HepG2 (cell line): ENCODE measurements around the gene IKZF5. TPM values are rescaled to one million over a fixed set of nuclear protein-coding genes. Genes with fewer than 3 reads are reported as not detected.
A peak's percentile ranks its signal among the peaks of the same experiment; 100 is the strongest.

ENCODE experiments used
- ATAC-seq: fragments of 200-7000 bp; cut with Tn5 transposase; 3 replicates; pipeline ENCODE4 v1.9.1; 2020; ENCODE audit warnings: mild to moderate bottlenecking, moderate library complexity
- BruUV-seq: library from RNA; stranded (reverse); fragments of 400-500 nt; replicated peaks from 2 replicates; lab custom pipeline; 2021; lab: Mats Ljungman, UMichigan
- CTCF ChIA-PET: fragments of 300-600 bp; formaldehyde crosslinking; extraction: SDS; loops from one replicate; lab custom pipeline; 2021; ENCODE audit warnings: low total read pairs, inconsistent platforms, low intra/inter-chr PET ratio; lab: Yijun Ruan, JAX
- POLR2A ChIA-PET: fragments of 350-600 bp; sonication (Branson Sonifier 250); formaldehyde crosslinking; loops from one replicate; lab custom pipeline; 2020; ENCODE audit warnings: antibody characterized with exemption, inconsistent platforms; lab: Yijun Ruan, JAX
- DNase-seq: peaks from one replicate; pipeline ENCODE4 v3.0.0-alpha.2; 2015; ENCODE audit warnings: low spot score
- FAIRE-seq: peaks from 3 replicates; lab custom pipeline; 2011; peaks lifted over from hg19 to GRCh38; lab: Jason Lieb, UNC
- H2AFZ ChIP-seq: one replicate; pipeline ENCODE4 v1.6.1; 2011; ENCODE audit warnings: low read length, inconsistent platforms
- H3K27ac ChIP-seq: fragments of 300-600 bp; 3 replicates; pipeline ENCODE4 v1.8.0; 2011; ENCODE audit warnings: mixed run types, mild to moderate bottlenecking, mixed read lengths, low read length, inconsistent platforms; ENCODE audit not compliant: insufficient read depth; ENCODE audit errors: extremely low read length
- H3K27me3 ChIP-seq, 2 experiments: fragments of 200-600 bp in 1 of 2; 2 replicates in 1 of 2; 3 replicates in 1 of 2; pipeline versions ENCODE4 v1.6.0 to v1.8.0; 2011; ENCODE audit warnings: low read length in 2 of 2, mild to moderate bottlenecking in 2 of 2, moderate library complexity in 2 of 2, inconsistent platforms in 1 of 2; ENCODE audit not compliant: insufficient read depth in 2 of 2, control insufficient read depth in 1 of 2
- H3K36me3 ChIP-seq, 2 experiments: fragments of 200-600 bp in 1 of 2; replicated peaks in 1 of 2; 2 replicates in 1 of 2; 3 replicates in 1 of 2; pipeline versions ENCODE4 v1.5.1 to v1.8.0; 2011; ENCODE audit warnings: low read length in 2 of 2, inconsistent platforms in 1 of 2; ENCODE audit not compliant: insufficient read depth in 2 of 2, control insufficient read depth in 1 of 2
- H3K4me1 ChIP-seq: 2 replicates; pipeline ENCODE4 v1.5.1; 2012; ENCODE audit warnings: low read length, inconsistent platforms; ENCODE audit not compliant: insufficient read depth
- H3K4me2 ChIP-seq: 2 replicates; pipeline ENCODE4 v1.6.0; 2011; ENCODE audit warnings: low read depth, low read length, inconsistent platforms
- H3K4me3 ChIP-seq, 3 experiments: fragments of 200-600 bp in 1 of 3; sonication (generic), shearing (Covaris generic) in 1 of 3; replicated peaks in 1 of 3; 2 replicates each; pipeline ENCODE4 v1.5.1; 2011 to 2016; ENCODE audit warnings: low read length in 3 of 3, inconsistent platforms in 2 of 3, low read depth in 2 of 3, mild to moderate bottlenecking in 2 of 3, control low read depth in 1 of 3, mixed read lengths in 1 of 3; ENCODE audit not compliant: insufficient read depth in 1 of 3
- H3K79me2 ChIP-seq: one replicate; pipeline ENCODE4 v1.6.1; 2011; ENCODE audit warnings: low read length, inconsistent platforms; ENCODE audit not compliant: insufficient read depth
- H3K9ac ChIP-seq: 2 replicates; pipeline ENCODE4 v1.6.0; 2011; ENCODE audit warnings: mild to moderate bottlenecking, low read depth, low read length, inconsistent platforms; ENCODE audit not compliant: insufficient read depth
- H3K9me3 ChIP-seq: 2 replicates; pipeline ENCODE4 v1.5.1; 2012; ENCODE audit warnings: mild to moderate bottlenecking, low read length
- H4K20me1 ChIP-seq: 2 replicates; pipeline ENCODE4 v1.6.0; 2011; ENCODE audit warnings: inconsistent platforms, mild to moderate bottlenecking, low read length, moderate library complexity; ENCODE audit not compliant: insufficient read depth
- ATF7 ChIP-seq, 2 experiments: fragments of 450-650 bp in 1 of 2; sonication (generic) in 1 of 2; formaldehyde crosslinking in 1 of 2; IDR thresholded peaks; 2 replicates each; pipeline versions ENCODE4 v1.4.0 to v1.6.1; 2016 to 2020; ENCODE audit warnings: antibody characterized with exemption in 1 of 2, mild to moderate bottlenecking in 1 of 2, missing genetic modification reagents in 1 of 2
- PAF1 ChIP-seq: IDR thresholded peaks from 2 replicates; pipeline ENCODE4 v1.6.1; 2016; ENCODE audit warnings: missing genetic modification reagents, missing compliant biosample characterization
- PAX8 ChIP-seq: sonication (generic); formaldehyde crosslinking; IDR thresholded peaks from 2 replicates; pipeline ENCODE4 v1.8.0; 2022; ENCODE audit warnings: mild to moderate bottlenecking, missing genetic modification reagents, borderline replicate concordance
- ZNF10 ChIP-seq: sonication (generic); formaldehyde crosslinking; IDR thresholded peaks from 2 replicates; pipeline ENCODE4 v1.4.0; 2020; ENCODE audit warnings: mild to moderate bottlenecking, low read depth, missing genetic modification reagents, borderline replicate concordance
- WGBS: methylation state at CpG from one replicate; pipeline ENCODE4 v1.1.6; 2017; ENCODE audit warnings: low lambda C conversion rate; 5-methylcytosine and 5-hydroxymethylcytosine counted together
- in situ Hi-C: cut with HindIII; loops from 2 replicates; pipeline ENCODE4 v1.10.0; 2017; ENCODE audit warnings: low pct_unique_long_range_greater_than_20kb; ENCODE audit not compliant: extremely low pct_ligation_motif_present
- intact Hi-C: fragments of 100-400 bp; cut with micrococcal nuclease; formaldehyde crosslinking; loops from one replicate; pipeline ENCODE4 v1.10.0; 2022; ENCODE audit not compliant: unreplicated experiment
- polyA plus RNA-seq, 8 experiments: library from polyadenylated mRNA; depleted of rRNA in 3 of 8; stranded (reverse) in 7 of 8; unstranded in 1 of 8; fragments of >200 nt; fragmentation: Illumina TruSeq in 4 of 8; extraction: Trizol in 4 of 8; gene quantifications; 2 replicates each; pipeline versions ENCODE4 v1.2.1 to v1.2.3, GENCODE V29; 2011 to 2016; ENCODE audit warnings: low read depth in 4 of 8, missing spikeins in 1 of 8, mixed read lengths in 1 of 8; ENCODE audit not compliant: insufficient read depth in 1 of 8
- total RNA-seq, 5 experiments: library from RNA; depleted of rRNA; stranded (reverse); fragments of >200 nt; fragmentation: Illumina TruSeq; extraction: Trizol; gene quantifications; 2 replicates each; pipeline ENCODE4 v1.2.3, GENCODE V29; 2016; ENCODE audit warnings: low read depth in 1 of 5
- TF ChIP-seq, protein P1 (sequence below): IDR thresholded peaks from 2 replicates; pipeline ENCODE4 v1.6.1; 2016; ENCODE audit warnings: low read depth, missing genetic modification reagents, missing compliant biosample characterization
- TF ChIP-seq, protein P2 (sequence below): sonication (generic); formaldehyde crosslinking; IDR thresholded peaks from 2 replicates; pipeline ENCODE4 v1.4.0; 2020; ENCODE audit warnings: missing genetic modification reagents

IKZF5 gene
- total and polyA plus RNA-seq, 2 of the 13 experiments (the other 11 are each of a cell fraction or from before 2014, with no cell fraction given): 3.7 to 12.0 TPM

- TF ChIP-seq, protein P1, sequence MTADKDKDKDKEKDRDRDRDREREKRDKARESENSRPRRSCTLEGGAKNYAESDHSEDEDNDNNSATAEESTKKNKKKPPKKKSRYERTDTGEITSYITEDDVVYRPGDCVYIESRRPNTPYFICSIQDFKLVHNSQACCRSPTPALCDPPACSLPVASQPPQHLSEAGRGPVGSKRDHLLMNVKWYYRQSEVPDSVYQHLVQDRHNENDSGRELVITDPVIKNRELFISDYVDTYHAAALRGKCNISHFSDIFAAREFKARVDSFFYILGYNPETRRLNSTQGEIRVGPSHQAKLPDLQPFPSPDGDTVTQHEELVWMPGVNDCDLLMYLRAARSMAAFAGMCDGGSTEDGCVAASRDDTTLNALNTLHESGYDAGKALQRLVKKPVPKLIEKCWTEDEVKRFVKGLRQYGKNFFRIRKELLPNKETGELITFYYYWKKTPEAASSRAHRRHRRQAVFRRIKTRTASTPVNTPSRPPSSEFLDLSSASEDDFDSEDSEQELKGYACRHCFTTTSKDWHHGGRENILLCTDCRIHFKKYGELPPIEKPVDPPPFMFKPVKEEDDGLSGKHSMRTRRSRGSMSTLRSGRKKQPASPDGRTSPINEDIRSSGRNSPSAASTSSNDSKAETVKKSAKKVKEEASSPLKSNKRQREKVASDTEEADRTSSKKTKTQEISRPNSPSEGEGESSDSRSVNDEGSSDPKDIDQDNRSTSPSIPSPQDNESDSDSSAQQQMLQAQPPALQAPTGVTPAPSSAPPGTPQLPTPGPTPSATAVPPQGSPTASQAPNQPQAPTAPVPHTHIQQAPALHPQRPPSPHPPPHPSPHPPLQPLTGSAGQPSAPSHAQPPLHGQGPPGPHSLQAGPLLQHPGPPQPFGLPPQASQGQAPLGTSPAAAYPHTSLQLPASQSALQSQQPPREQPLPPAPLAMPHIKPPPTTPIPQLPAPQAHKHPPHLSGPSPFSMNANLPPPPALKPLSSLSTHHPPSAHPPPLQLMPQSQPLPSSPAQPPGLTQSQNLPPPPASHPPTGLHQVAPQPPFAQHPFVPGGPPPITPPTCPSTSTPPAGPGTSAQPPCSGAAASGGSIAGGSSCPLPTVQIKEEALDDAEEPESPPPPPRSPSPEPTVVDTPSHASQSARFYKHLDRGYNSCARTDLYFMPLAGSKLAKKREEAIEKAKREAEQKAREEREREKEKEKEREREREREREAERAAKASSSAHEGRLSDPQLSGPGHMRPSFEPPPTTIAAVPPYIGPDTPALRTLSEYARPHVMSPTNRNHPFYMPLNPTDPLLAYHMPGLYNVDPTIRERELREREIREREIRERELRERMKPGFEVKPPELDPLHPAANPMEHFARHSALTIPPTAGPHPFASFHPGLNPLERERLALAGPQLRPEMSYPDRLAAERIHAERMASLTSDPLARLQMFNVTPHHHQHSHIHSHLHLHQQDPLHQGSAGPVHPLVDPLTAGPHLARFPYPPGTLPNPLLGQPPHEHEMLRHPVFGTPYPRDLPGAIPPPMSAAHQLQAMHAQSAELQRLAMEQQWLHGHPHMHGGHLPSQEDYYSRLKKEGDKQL: no peak
- no peak for TF ChIP-seq PAF1 (CRISPR knock-in tag)
- peak; percentile 48; the same call in 1 of the 2 replicates for TF ChIP-seq PAX8
- TF ChIP-seq ZNF10 (CRISPR knock-in tag): no peak
Measured at GRCh38 chr10:122980209-122981065, 28.2 kb downstream of the IKZF5 start, which contains the start of gene PSTK (continued).

DNA sequence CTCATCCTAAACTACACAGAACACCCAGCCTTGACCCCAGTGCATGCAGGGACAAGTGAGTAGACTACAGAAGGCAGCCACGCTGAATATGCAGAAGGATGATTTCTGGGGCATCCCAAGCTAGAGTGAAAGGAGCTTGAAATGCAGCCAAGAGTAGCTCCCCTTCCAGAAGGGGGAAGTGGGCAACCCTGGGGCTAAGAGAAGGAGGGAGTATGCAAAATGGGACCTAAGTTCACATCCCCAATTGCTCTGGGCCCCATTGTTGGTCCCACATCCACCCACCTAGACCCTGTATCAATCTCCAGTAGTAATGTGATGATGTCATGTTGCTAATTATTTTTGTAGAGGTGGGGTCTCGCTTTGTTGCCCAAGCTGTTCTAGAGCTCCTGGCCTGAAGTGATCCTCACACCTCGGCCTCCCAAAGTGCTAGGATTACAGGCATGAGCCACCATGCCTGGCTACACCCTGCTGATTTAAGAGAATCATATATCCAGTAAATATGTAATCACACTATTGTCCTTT, 34.0 kb downstream of the IKZF5 start:
- POLR2A ChIA-PET: no interaction called here
- DNase-seq (no peak), FAIRE-seq (no peak), ATAC-seq (no peak)
- WGBS: 63% methylated on average over 3 of the region's 3 CpGs
- Histone ChIP-seq H3K36me3 (no peaks in the 10 kb centered on the region), H4K20me1 (no peaks in the 10 kb centered on the region), H3K4me3 (no peak overlapping the region), H3K4me2 (no peak overlapping the region), H2AFZ (no peak overlapping the region), H3K9me3 (no peaks in the 10 kb centered on the region), H3K9ac (no peak overlapping the region), H3K79me2 (no peaks in the 10 kb centered on the region), H3K27ac (no peak overlapping the region), H3K27me3 (no peaks in the 10 kb centered on the region), H3K4me1 (peaks cover 27% of the 10 kb centered on the region)
- TF ChIP-seq, protein P2, sequence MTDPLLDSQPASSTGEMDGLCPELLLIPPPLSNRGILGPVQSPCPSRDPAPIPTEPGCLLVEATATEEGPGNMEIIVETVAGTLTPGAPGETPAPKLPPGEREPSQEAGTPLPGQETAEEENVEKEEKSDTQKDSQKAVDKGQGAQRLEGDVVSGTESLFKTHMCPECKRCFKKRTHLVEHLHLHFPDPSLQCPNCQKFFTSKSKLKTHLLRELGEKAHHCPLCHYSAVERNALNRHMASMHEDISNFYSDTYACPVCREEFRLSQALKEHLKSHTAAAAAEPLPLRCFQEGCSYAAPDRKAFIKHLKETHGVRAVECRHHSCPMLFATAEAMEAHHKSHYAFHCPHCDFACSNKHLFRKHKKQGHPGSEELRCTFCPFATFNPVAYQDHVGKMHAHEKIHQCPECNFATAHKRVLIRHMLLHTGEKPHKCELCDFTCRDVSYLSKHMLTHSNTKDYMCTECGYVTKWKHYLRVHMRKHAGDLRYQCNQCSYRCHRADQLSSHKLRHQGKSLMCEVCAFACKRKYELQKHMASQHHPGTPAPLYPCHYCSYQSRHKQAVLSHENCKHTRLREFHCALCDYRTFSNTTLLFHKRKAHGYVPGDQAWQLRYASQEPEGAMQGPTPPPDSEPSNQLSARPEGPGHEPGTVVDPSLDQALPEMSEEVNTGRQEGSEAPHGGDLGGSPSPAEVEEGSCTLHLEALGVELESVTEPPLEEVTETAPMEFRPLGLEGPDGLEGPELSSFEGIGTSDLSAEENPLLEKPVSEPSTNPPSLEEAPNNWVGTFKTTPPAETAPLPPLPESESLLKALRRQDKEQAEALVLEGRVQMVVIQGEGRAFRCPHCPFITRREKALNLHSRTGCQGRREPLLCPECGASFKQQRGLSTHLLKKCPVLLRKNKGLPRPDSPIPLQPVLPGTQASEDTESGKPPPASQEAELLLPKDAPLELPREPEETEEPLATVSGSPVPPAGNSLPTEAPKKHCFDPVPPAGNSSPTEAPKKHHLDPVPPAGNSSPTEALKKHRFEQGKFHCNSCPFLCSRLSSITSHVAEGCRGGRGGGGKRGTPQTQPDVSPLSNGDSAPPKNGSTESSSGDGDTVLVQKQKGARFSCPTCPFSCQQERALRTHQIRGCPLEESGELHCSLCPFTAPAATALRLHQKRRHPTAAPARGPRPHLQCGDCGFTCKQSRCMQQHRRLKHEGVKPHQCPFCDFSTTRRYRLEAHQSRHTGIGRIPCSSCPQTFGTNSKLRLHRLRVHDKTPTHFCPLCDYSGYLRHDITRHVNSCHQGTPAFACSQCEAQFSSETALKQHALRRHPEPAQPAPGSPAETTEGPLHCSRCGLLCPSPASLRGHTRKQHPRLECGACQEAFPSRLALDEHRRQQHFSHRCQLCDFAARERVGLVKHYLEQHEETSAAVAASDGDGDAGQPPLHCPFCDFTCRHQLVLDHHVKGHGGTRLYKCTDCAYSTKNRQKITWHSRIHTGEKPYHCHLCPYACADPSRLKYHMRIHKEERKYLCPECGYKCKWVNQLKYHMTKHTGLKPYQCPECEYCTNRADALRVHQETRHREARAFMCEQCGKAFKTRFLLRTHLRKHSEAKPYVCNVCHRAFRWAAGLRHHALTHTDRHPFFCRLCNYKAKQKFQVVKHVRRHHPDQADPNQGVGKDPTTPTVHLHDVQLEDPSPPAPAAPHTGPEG (CRISPR knock-in tag): no peak
- TF ChIP-seq ATF7 (IDR thresholded peaks at IDR 0.05): peak; percentile 66
- TF ChIP-seq ATF7 (CRISPR knock-in tag; IDR thresholded peaks at IDR 0.05): no peak
- CTCF ChIA-PET: no interaction called here
- in situ Hi-C loops: no loop called here
- intact Hi-C loops: no loop called here
- BruUV-seq: no TSS peak
